ENCODE results near the gene OR52E5.

Gene OR52E5

DNA sequence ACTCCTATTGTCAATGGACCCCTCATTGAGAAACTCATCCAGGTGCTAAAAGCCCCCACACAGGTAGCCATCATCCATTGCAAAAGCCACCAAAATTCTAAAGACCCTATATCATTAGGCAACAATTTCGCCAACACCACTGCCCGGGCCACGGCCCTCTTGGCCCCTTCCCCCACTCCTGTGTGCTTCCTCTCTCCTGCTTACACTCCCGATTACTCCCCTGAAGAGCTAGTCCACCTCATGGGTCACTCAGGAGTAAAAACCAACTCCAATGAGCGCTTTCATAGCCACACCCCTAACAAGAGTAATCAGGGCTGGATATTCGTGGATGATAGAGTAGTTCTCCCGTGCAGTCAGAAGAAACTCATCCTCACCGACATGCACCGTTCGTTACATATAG lies 40.1 kb downstream of the OR52E5 start:
- DNase-seq (ENCODE audit: low spot score), result no peak

DNA sequence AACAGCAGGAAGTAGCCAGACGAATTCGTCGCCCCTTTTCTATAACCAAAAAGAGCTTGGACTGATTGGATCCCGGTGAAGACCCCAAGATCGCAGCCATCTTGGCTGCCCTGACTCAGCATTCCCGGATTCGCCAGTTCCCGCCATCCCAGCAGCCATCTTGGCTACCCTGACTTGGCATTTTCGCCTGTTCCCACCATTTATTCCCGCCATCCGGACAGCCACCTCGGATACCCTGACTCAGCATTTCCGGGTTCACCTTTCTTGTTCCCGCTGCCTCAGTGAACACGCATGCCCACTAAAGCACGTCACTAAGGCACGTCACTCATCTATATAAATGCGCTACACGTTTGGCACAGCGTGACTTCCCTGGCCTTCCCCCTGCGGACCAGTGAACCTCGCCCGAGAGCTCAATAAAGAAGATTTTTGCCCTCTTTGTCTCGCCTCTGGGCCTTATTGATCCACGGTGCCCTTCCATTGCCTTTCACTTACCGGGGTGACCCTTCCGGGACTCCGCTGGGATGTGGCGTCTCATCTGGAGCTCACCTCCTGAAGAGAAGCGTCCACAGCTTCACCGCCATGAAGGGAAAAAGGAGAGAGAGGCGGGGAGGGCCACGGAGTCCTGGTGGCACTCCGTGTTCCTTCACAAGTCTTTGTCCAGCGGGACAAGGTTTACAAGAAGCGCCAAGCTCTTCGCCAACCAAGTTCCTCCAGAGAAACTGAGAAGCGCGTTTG lies 45.0 kb downstream of the OR52E5 start:
- no peak for DNase-seq (ENCODE audit: low spot score)

GRCh38 chr11:5938603-5938965 lies 45.6 kb downstream of the OR52E5 start:
- DNase-seq (ENCODE audit: low spot score), result no peak

GRCh38 chr11:5940748-5941147 lies 47.7 kb downstream of the OR52E5 start:
- DNase-seq (ENCODE audit: low spot score), result no peak

DNA sequence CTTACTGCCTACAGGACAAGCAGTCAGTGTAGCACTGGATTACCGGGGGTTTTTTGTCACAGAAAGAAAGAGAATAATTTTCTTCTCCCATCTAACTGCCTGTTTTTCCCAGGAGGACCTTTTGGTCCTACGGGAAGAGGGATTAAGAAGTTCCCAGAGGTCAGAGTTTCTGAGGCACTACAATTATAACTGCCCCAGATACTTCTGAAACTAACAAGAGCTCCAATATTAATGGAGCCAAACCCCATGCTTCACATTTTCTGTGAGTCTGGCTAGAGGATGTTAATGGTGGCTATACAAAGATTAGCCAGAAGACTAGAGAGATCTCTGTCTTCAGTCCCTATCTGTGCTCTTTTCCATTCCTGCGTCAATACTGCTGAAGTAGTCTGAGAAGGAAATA lies 48.9 kb downstream of the OR52E5 start, which contains the start of gene OR56A3:
OR56A3 (plus strand) TSS at position 301 of the 400 bp plus-strand sequence. CDS start 5,096 bp downstream, outside the sequence.
- no peak for DNase-seq (ENCODE audit: low spot score)
